Effector memory CD4-positive, alpha-beta T cell (primary cell): ENCODE results near the gene SMPD1.

ENCODE experiments used
- DNase-seq, 3 donors: peaks; one replicate each; pipeline ENCODE4 v3.0.0-alpha.2; 2020
- H3K27ac ChIP-seq: 2 replicates; pipeline ENCODE4 v1.7.0; 2013; ENCODE audit warnings: mild to moderate bottlenecking, low read length, moderate library complexity; ENCODE audit not compliant: insufficient read depth, poor library complexity, severe bottlenecking
- H3K27me3 ChIP-seq: replicated peaks from 2 replicates; pipeline ENCODE4 v1.7.0; 2013; ENCODE audit warnings: mild to moderate bottlenecking, low read length; ENCODE audit not compliant: insufficient read depth, control insufficient read depth, poor library complexity, severe bottlenecking
- H3K36me3 ChIP-seq: 2 replicates; pipeline ENCODE4 v1.7.0; 2013; ENCODE audit warnings: mild to moderate bottlenecking, low read length, moderate library complexity; ENCODE audit not compliant: control insufficient read depth, insufficient read depth
- H3K4me1 ChIP-seq: 2 replicates; pipeline ENCODE4 v1.7.0; 2013; ENCODE audit warnings: low read length, mild to moderate bottlenecking; ENCODE audit not compliant: control insufficient read depth, insufficient read depth, poor library complexity, severe bottlenecking
- H3K4me3 ChIP-seq: 2 replicates; pipeline ENCODE4 v1.7.0; 2013; ENCODE audit warnings: low read length, low read depth, mild to moderate bottlenecking; ENCODE audit not compliant: insufficient read depth, poor library complexity, severe bottlenecking
- H3K9me3 ChIP-seq: 2 replicates; pipeline ENCODE4 v1.7.0; 2013; ENCODE audit warnings: mild to moderate bottlenecking, low read length, moderate library complexity; ENCODE audit not compliant: control insufficient read depth

The SMPD1 gene

DNA sequence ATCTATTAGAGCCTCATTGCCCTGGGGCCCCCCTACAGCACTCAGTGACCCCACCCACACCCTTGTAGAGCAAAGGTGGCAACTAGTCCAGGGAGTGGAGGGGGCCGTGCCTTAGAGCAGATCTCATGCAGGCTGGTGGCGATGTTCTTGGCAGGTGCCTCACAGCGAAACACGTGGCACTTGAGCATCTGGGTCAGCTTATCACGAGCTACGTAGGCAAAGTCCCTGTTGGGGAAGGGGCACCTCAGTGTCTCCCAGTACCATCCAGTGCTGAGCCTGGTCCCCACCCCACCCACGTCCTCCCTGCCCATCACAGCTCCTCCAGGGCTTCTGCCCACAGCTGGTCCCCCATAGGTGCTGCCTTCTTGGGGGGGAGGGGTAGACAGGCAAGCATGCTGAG lies 11.2 kb downstream of the SMPD1 start:
- H3K27ac ChIP-seq, result peak overlapping the region; percentile 68
- H3K4me1 ChIP-seq, result peaks cover 53% of the 10 kb centered on the region
- no peaks in the 10 kb centered on the region for H3K9me3 ChIP-seq
- H3K36me3 ChIP-seq, result peaks cover 9% of the 10 kb centered on the region
- no peak for DNase-seq
- no peaks in the 10 kb centered on the region for H3K27me3 ChIP-seq
- H3K4me3 ChIP-seq, result no peak overlapping the region

DNA sequence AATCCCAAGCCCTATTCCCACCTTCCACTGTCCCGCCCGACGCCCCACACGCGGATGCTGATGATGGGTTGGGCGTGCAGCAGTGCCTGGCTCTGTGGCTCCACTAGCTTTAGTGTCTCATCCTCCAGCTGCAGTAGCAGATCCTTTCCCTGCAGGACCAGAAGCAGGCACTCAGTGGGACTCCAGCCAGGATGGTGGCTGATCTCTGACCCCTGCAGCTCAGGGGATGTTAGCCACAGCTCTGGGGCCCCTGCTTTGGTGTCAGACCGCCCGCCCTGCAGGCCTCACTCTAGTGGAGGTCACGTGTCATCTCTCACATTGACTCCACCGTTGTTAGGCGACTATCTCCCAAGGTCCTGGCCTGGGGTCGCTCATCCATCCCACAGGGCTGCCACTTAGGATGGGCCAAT lies 11.8 kb downstream of the SMPD1 start:
- no peaks in the 10 kb centered on the region for H3K27me3 ChIP-seq
- H3K9me3 ChIP-seq, result no peaks in the 10 kb centered on the region
- DNase-seq, result no peak
- peak overlapping the region; percentile 35 for H3K4me3 ChIP-seq
- peak overlapping the region; percentile 68 for H3K27ac ChIP-seq
- peaks cover 59% of the 10 kb centered on the region for H3K4me1 ChIP-seq
- peaks cover 6% of the 10 kb centered on the region for H3K36me3 ChIP-seq

DNA sequence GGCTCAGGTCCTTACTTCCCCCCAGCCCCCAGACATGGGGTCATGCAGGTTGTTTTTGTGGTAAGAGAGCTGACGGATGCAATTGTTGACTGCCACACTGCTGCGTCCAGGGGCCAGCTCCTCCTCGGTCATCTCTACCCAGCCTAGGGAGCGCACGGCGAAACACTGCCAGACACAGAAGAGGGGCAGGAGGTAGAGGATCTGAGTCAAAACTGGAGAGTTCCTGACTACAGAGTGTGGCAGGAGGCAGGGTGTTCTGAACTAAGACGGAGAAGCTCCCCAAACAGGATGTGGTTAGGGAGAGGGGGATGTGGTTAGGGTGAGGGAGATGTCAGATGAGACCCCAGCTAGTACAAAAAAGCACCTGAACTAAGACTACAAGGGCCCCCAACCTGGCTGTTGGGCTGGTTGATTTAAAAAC lies 12.3 kb downstream of the SMPD1 start:
- DNase-seq, result peak; percentile 64 to 75 (median 67)
- Histone ChIP-seq H3K36me3 (peaks cover 4% of the 10 kb centered on the region), H3K4me1 (peaks cover 64% of the 10 kb centered on the region), H3K27ac (peak overlapping the region; percentile 68), H3K4me3 (peak overlapping the region; percentile 35), H3K27me3 (no peaks in the 10 kb centered on the region), H3K9me3 (no peaks in the 10 kb centered on the region)

DNA sequence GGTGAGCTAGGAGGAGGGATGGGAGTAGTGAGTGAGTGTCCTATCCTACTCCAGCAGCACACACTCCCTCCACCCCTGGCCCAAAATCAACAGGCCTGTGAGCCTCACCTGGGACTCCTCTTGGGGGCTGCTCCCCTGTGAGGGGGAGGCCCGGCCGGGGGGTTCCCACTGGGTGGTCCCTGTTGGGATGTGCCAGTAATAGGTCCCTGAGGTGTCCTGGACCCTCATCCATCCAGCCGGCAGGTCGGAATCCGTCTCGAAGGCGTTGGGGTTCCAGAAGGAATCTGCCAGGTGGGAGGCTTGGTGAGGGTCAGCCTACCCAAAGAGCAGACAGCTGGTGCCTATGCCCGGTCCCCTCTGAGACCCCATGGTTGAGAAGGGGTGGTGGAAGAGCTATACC lies 13.3 kb downstream of the SMPD1 start:
- no peaks in the 10 kb centered on the region for H3K9me3 ChIP-seq
- peaks cover 64% of the 10 kb centered on the region for H3K4me1 ChIP-seq
- H3K36me3 ChIP-seq, result peaks cover 4% of the 10 kb centered on the region
- no peaks in the 10 kb centered on the region for H3K27me3 ChIP-seq
- no peak overlapping the region for H3K4me3 ChIP-seq
- DNase-seq, result no peak
- H3K27ac ChIP-seq, result peak overlapping the region; percentile 68

DNA sequence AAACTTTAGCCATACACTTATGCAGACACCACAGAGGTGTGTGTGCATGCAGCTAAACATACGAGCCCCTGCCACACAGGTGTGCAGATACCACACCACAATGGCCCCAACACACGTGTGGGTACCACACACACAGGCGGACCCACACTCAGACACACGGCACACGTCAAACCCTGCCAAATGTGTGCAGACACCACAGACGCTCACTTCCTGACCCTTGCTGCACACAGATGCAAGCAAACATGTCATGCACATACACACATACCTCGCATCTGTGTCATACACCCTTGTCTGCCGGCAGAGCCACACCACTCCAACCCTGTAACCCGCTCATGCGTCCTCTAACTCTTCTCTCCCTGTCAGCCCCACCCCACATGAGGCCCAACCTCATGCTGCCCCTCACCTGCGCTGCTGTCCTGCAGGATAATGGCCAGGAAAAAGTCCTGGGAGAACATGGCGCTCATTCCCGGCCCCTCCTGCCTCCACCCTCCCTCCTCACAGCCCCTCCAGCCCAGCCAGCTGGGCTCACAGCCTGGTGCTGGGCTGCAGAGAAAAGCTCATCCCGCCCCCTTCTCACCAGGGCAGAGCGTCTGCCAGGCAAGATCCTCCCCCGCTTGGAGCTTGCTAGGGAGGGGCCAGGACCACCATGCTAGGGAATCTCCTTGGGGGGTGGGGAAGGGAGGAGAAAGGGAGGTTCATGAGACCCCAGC lies 14.2 kb downstream of the SMPD1 start:
- no peaks in the 10 kb centered on the region for H3K9me3 ChIP-seq
- no peaks in the 10 kb centered on the region for H3K27me3 ChIP-seq
- H3K4me1 ChIP-seq, result peaks cover 64% of the 10 kb centered on the region
- DNase-seq, result no peak
- H3K27ac ChIP-seq, result peak overlapping the region; percentile 68
- H3K4me3 ChIP-seq, result no peak overlapping the region
- peaks cover 8% of the 10 kb centered on the region for H3K36me3 ChIP-seq

DNA sequence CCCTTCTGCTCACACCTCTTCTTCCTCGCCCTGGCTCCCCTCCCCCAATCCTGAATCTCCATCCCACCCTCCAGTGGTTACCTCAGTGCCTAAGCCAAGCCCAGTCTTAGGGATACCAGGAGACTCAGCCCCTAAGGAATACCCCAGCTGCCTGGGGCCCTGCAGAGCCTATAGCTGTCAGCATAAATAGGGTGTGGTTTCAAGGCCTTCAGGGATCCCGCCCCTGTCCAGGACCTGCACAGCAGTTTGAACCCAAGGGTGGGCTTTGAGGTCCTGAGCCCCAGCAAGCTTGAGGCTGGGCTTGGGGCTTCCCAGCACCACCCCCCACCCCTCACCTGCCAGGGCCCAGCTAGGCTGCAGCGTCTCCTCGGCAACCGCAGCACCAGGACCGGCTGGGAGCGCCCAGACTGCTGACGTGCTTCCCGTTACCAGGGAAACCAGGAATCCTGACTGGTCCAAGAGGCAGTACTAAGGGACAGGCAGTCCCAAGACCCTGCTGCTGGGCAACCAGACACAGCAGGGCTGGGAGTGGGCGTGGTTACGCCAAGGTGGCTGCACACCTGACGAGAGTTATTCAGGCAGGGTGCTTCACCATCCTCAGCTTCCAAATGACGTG lies 14.9 kb downstream of the SMPD1 start:
- no peaks in the 10 kb centered on the region for H3K27me3 ChIP-seq
- H3K9me3 ChIP-seq, result no peaks in the 10 kb centered on the region
- H3K4me1 ChIP-seq, result peaks cover 67% of the 10 kb centered on the region
- no peak for DNase-seq
- H3K36me3 ChIP-seq, result peaks cover 15% of the 10 kb centered on the region
- no peak overlapping the region for H3K4me3 ChIP-seq
- H3K27ac ChIP-seq, result peak overlapping the region; percentile 68

DNA sequence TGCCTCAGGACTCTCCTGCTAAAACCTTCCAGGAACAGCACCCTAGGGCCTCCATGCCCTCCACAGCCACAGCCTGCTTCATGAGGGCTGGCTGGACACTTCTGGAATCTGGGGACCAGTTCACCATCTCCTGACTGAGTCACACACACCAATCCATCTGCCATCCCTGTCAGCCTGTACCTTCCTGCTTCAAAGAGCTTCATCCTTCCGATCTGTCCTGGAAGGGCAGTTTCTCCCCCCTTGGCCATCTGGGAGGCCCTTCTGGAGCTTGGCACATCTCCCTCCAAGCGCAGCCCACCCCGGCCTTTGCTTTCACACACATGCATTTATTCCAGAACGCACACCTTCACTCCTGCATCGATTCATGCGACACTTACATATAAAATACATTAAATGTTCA lies 15.6 kb downstream of the SMPD1 start:
- Histone ChIP-seq H3K27ac (peak overlapping the region; percentile 68), H3K27me3 (no peaks in the 10 kb centered on the region), H3K9me3 (no peaks in the 10 kb centered on the region), H3K4me3 (no peak overlapping the region), H3K4me1 (peaks cover 63% of the 10 kb centered on the region), H3K36me3 (peaks cover 18% of the 10 kb centered on the region)
- no peak for DNase-seq

DNA sequence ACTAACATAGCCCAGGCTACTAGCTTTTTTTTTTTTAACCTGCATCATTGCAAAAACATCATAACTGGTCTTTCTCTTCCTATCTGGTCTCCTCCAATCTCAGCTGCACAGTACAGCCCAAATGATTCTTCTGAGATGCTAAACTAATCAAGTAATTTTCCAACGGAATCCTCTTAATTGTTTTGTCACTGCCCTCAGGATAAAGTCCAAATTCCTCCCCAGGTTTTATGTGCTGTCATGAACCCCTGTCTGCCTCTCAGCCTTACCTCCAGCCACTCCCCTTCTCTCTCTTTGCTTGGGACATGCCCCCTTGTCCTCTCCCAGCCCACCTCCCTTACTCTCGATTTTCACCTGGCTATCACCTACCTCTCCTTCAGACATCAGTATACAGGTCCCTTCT lies 16.1 kb downstream of the SMPD1 start:
- Histone ChIP-seq H3K27ac (no peak overlapping the region), H3K36me3 (peaks cover 23% of the 10 kb centered on the region)

DNA sequence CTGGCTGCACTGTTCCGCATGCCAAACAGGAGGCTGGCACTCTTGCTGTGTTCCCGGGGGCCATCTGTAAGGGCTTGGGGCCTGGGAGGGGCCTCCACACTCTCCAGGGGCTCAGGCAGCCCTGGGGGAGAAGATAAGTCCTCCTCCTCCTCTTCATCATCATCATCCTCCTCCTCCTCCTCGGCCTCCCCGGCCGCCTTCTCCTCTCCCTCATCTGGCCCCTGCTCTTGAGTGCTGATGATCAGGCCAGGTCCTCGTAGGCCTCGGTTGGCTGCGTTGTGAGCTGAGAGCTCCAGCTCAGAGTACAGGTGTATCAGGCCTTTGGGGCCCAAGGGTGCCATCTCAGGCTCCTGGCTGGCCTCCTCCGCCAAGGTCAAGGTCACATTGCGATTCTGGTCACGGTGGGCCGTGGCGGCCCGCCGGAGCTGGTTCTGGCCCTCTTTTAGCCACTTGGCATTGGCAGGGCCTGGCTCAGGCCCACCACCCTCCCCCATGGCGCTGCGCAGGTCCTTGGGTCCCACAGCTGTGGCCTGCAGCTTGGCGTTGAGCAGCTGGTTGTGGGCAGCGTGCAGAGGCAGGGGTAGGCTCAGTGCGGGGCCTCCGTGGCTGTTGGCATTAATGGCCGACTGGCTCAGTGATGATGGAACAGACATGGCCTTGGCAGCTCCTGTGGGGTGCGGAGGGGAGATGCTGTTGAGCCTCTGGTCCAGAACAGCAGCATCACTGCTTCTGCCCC lies 20.6 kb downstream of the SMPD1 start:
- Histone ChIP-seq H3K27ac (no peak overlapping the region), H3K36me3 (peaks cover 24% of the 10 kb centered on the region), H3K27me3 (no peaks in the 10 kb centered on the region), H3K9me3 (no peaks in the 10 kb centered on the region), H3K4me3 (no peak overlapping the region), H3K4me1 (peaks cover 36% of the 10 kb centered on the region)
- DNase-seq, result no peak

More for the DNA sequence above, 16.1 kb downstream of the SMPD1 start:
- Histone ChIP-seq H3K27me3 (no peaks in the 10 kb centered on the region), H3K9me3 (no peaks in the 10 kb centered on the region), H3K4me3 (no peak overlapping the region), H3K4me1 (peaks cover 57% of the 10 kb centered on the region)
- no peak for DNase-seq

DNA sequence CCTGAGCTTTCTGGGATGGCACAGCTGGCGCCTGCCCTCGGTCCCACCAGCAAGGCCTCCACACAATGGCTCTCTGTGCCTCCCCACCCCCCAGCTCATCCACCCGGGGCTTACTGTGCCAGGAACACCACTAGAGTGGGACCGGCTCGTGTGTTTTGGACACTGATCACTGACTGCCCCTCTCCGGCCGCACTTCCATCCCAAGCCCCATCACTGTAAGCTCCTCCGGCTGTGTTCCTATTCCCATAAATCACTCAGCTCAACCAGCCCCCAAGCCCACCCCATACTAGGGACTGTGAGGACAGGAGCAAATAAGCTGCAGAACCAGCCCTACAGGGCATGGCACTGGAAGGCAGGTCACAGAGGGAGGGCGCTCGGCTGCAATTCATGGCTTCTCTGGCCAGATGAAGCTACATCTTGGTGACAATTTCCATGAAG lies 21.3 kb downstream of the SMPD1 start:
- H3K27me3 ChIP-seq, result no peaks in the 10 kb centered on the region
- H3K9me3 ChIP-seq, result no peaks in the 10 kb centered on the region
- no peak for DNase-seq
- peaks cover 24% of the 10 kb centered on the region for H3K36me3 ChIP-seq
- H3K4me1 ChIP-seq, result peaks cover 41% of the 10 kb centered on the region
- H3K27ac ChIP-seq, result no peak overlapping the region
- no peak overlapping the region for H3K4me3 ChIP-seq
